DOHH2 (cell line): ENCODE results near the gene NXPH4.

Source experiments
- H3F3A ChIP-seq: fragments of 200-600 bp; sonication (generic), shearing (Covaris generic); 2 replicates; pipeline ENCODE4 v1.6.0; 2016; ENCODE audit warnings: antibody characterized with exemption, mild to moderate bottlenecking; ENCODE audit not compliant: control insufficient read depth, insufficient read depth
- H3K27ac ChIP-seq: fragments of 200-600 bp; sonication (generic); 2 replicates; pipeline ENCODE4 v1.5.1; 2014; ENCODE audit warnings: low read depth, mild to moderate bottlenecking, low read length, moderate library complexity
- H3K27me3 ChIP-seq: fragments of 200-600 bp; sonication (generic); 2 replicates; pipeline ENCODE4 v1.6.1; 2014; ENCODE audit warnings: mild to moderate bottlenecking, low read length, mixed read lengths; ENCODE audit not compliant: control insufficient read depth
- H3K36me3 ChIP-seq: fragments of 200-600 bp; sonication (generic); 2 replicates; pipeline ENCODE4 v1.6.1; 2014; ENCODE audit warnings: mild to moderate bottlenecking, low read length, moderate library complexity, mixed read lengths; ENCODE audit not compliant: control insufficient read depth
- H3K4me1 ChIP-seq: fragments of 200-600 bp; sonication (generic); 2 replicates; pipeline ENCODE4 v1.6.1; 2014; ENCODE audit warnings: mild to moderate bottlenecking, low read length, mixed read lengths; ENCODE audit not compliant: control insufficient read depth
- H3K4me2 ChIP-seq: fragments of 200-600 bp; sonication (generic); 2 replicates; pipeline ENCODE4 v1.6.0; 2014; ENCODE audit warnings: mild to moderate bottlenecking, low read length, moderate library complexity
- H3K4me3 ChIP-seq: fragments of 200-600 bp; sonication (generic); 2 replicates; pipeline ENCODE4 v1.5.1; 2014; ENCODE audit warnings: mild to moderate bottlenecking, low read length, mixed read lengths
- H3K79me2 ChIP-seq: fragments of 200-600 bp; sonication (generic); 2 replicates; pipeline ENCODE4 v1.6.1; 2014; ENCODE audit warnings: mild to moderate bottlenecking, low read length, mixed read lengths; ENCODE audit not compliant: control insufficient read depth
- H3K9me2 ChIP-seq: fragments of 200-600 bp; sonication (generic); replicated peaks from 2 replicates; pipeline ENCODE4 v1.6.1; 2014; ENCODE audit warnings: mild to moderate bottlenecking, low read length, mixed read lengths; ENCODE audit not compliant: control insufficient read depth
- H3K9me3 ChIP-seq: fragments of 200-600 bp; sonication (generic); 2 replicates; pipeline ENCODE4 v1.6.1; 2014; ENCODE audit warnings: antibody characterized with exemption, low read length, mixed read lengths; ENCODE audit not compliant: control insufficient read depth, insufficient read depth
- H4K20me1 ChIP-seq: fragments of 200-600 bp; sonication (generic); 2 replicates; pipeline ENCODE4 v1.6.0; 2014; ENCODE audit warnings: low read depth, mild to moderate bottlenecking, antibody characterized with exemption, low read length, moderate library complexity; ENCODE audit not compliant: control insufficient read depth, insufficient read depth
- EZH2phosphoT487 ChIP-seq: fragments of 200-600 bp; sonication (generic); IDR thresholded peaks from 2 replicates; pipeline ENCODE4 v1.6.1; 2017; ENCODE audit warnings: borderline replicate concordance, mild to moderate bottlenecking, antibody characterized with exemption, low read length, moderate library complexity, mixed read lengths
- TF ChIP-seq, protein P1 (sequence below): fragments of 200-600 bp; sonication (generic); IDR thresholded peaks from one replicate; pipeline ENCODE4 v1.5.1; 2014; ENCODE audit warnings: antibody characterized with exemption, mild to moderate bottlenecking, low read depth, low read length; ENCODE audit not compliant: poor library complexity, severe bottlenecking

NXPH4 gene

DNA sequence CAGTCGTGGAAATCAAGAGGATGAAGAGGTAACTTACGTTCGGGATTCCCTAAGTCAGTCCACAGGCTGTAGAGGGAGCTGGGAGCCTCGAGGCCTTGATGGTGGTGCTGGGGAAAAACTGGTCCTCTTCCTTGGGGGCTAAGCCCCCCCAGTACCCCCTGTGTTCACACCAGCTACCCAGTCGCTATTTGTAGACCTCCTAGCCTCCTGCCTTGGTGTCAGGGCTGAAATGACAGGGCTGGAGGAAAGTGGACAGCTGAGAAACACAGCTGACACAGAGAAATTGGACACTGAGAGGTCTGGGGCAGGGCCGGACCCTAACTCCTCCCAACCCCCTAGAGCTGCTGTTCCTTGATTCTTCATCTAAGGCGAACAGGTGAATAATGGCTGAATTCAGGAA is 34.4 kb downstream of the NXPH4 start, which contains the start of gene STAC3:
Gene STAC3, minus strand, starts transcription at position 232 of the 400 bp plus-strand sequence. CDS start 1,551 bp downstream, outside the sequence.
- Histone ChIP-seq H3K27ac (no peak within 1 kb of the TSS), H3K4me2 (no peak within 1 kb of the TSS)

DNA sequence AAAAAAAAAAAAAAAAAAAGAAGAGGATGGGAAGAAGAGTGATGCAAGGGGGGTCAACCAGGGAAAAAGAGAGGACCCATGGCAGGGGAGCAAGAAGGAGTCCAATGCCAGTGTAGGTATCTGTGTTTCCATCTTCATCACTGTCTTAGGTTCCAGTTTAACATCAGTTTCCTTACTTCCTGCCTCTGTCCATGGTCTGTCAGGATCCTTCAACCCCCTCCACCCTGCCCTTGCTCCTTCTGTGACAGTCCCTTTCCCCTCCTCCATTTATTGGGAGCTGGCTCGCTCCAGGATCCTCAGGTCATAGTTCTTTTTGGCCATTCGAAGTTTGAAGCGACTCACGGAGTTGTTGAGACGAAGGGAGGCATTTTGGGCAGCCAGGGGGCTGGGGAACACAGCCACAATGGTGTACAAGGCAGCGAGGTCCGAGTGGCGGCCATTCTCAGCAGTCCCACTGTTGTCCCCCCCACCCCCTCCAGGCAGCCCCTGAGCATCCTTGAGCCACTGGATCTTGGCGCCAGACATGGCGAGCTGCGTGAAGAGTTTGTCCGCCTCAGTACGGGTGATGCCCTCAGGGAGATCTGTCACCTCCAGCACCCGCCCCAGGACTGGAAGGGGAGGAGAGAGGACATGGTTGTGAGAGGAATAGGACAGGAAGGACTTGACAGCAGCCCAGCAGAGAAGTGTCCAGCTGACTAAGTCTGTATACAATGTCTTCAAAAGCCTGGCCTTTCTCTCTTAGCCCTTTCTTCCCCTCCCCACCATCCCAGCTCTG is 38.1 kb downstream of the NXPH4 start:
- Histone ChIP-seq H3K4me1 (peaks cover 2% of the 10 kb centered on the region), H3K4me3 (no peak overlapping the region), H3K9me3 (no peaks in the 10 kb centered on the region), H3K9me2 (no peaks in the 10 kb centered on the region), H3K4me2 (no peak overlapping the region), H3K27ac (no peak overlapping the region), H4K20me1 (no peaks in the 10 kb centered on the region), H3K27me3 (no peaks in the 10 kb centered on the region), H3F3A (0 out of 2 replicates have a peak, but pooled peaks cover 2% of the 10 kb centered on the region), H3K36me3 (peaks cover 24% of the 10 kb centered on the region), H3K79me2 (no peaks in the 10 kb centered on the region; the same call in 1 of the 2 replicates)
- TF ChIP-seq EZH2phosphoT487: no peak
- TF ChIP-seq, protein P1, sequence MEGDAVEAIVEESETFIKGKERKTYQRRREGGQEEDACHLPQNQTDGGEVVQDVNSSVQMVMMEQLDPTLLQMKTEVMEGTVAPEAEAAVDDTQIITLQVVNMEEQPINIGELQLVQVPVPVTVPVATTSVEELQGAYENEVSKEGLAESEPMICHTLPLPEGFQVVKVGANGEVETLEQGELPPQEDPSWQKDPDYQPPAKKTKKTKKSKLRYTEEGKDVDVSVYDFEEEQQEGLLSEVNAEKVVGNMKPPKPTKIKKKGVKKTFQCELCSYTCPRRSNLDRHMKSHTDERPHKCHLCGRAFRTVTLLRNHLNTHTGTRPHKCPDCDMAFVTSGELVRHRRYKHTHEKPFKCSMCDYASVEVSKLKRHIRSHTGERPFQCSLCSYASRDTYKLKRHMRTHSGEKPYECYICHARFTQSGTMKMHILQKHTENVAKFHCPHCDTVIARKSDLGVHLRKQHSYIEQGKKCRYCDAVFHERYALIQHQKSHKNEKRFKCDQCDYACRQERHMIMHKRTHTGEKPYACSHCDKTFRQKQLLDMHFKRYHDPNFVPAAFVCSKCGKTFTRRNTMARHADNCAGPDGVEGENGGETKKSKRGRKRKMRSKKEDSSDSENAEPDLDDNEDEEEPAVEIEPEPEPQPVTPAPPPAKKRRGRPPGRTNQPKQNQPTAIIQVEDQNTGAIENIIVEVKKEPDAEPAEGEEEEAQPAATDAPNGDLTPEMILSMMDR: no peak

More for the DNA sequence above, 34.4 kb downstream of the NXPH4 start, which contains the start of gene STAC3:
- Histone ChIP-seq H3K4me3 (no peak within 1 kb of the TSS), H4K20me1 (no peaks in the 10 kb centered on the region), H3K27me3 (no peaks in the 10 kb centered on the region), H3K36me3 (peaks cover 11% of the 10 kb centered on the region), H3F3A (0 out of 2 replicates have a peak, but pooled peaks cover 2% of the 10 kb centered on the region), H3K79me2 (peaks cover 3% of the 10 kb centered on the region), H3K9me2 (no peaks in the 10 kb centered on the region), H3K4me1 (peaks cover 12% of the 10 kb centered on the region), H3K9me3 (no peaks in the 10 kb centered on the region)
- TF ChIP-seq EZH2phosphoT487: no peak
- TF ChIP-seq, protein P1: no peak

DNA sequence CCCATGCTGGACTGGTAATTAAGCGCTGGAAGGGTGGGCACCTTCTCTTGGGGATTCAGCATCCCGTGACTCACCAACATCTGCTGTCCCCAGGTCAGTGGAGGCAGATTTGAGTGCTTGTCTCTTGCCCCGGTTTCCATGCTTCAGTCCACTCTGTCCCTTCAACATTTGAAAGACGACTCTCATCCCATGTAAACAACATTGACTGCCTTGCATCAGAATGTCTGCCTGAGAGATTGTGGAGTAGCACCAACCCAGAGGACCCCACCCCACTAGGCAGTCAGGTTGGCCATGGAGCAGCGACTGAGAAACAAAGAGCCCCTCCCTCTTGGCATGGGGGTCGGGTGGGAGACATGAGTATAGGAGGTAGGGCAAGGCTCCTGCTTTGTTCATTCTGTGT is 39.3 kb downstream of the NXPH4 start:
- TF ChIP-seq, protein P1: no peak
- TF ChIP-seq EZH2phosphoT487: no peak
- Histone ChIP-seq H3K36me3 (peaks cover 26% of the 10 kb centered on the region), H3K4me3 (no peak overlapping the region)

More for the DNA sequence above, 39.3 kb downstream of the NXPH4 start:
- Histone ChIP-seq H3K9me2 (no peaks in the 10 kb centered on the region), H3K79me2 (no peaks in the 10 kb centered on the region), H3K4me1 (no peaks in the 10 kb centered on the region), H3K4me2 (no peak overlapping the region), H3K27me3 (no peaks in the 10 kb centered on the region), H3F3A (0 out of 2 replicates have a peak, but pooled peaks cover 2% of the 10 kb centered on the region), H3K9me3 (no peaks in the 10 kb centered on the region), H4K20me1 (no peaks in the 10 kb centered on the region), H3K27ac (no peak overlapping the region)
